ENCODE results near the gene ALLC.
"Not testable (repeated sequence)": the region's sequence is repeated elsewhere in the genome, so short reads cannot be mapped to it uniquely, and the experiment has no call there.

Gene ALLC

DNA sequence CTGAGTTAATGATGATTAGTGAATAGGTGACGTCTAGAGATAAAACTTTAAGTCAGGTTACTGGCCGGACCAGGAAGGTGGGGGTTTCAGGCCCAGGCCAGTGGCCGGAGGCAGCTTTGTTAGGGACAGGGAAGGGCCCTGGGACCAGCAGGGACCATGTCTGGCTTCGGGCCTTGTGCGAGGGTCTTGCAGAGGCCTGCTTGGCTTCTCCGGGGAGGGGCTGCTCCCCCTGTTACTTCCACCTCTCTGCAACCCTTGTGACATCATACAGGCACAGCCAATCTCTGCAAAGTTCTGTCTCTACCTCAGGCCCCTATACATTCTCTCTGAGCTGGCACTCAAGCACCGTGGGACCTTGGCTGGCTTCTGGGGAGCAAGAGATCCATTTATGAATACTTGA lies at the start of gene ALLC:
TSS of gene ALLC (plus strand) at position 320 of the 400 bp plus-strand sequence. CDS start 12,958 bp downstream, outside the sequence.
- Histone ChIP-seq H3K9ac (ENCODE audit: low read depth, low read length) (no peak within 1 kb of the TSS), H3K27ac (ENCODE audit: low read depth, low read length) (no peak within 1 kb of the TSS), H3K9me3 (ENCODE audit: control insufficient read depth, insufficient read depth, low read length) (no peaks in the 10 kb centered on the region), H3K4me3 (ENCODE audit: low read depth, low read length) (no peak within 1 kb of the TSS), H3K27me3 (ENCODE audit: control insufficient read depth, insufficient read depth, low read length) (no peaks in the 10 kb centered on the region), H3K36me3 (ENCODE audit: control insufficient read depth, insufficient read depth, low read length) (no peaks in the 10 kb centered on the region), H3K4me1 (ENCODE audit: control insufficient read depth, insufficient read depth, low read length) (peaks cover 17% of the 10 kb centered on the region)

DNA sequence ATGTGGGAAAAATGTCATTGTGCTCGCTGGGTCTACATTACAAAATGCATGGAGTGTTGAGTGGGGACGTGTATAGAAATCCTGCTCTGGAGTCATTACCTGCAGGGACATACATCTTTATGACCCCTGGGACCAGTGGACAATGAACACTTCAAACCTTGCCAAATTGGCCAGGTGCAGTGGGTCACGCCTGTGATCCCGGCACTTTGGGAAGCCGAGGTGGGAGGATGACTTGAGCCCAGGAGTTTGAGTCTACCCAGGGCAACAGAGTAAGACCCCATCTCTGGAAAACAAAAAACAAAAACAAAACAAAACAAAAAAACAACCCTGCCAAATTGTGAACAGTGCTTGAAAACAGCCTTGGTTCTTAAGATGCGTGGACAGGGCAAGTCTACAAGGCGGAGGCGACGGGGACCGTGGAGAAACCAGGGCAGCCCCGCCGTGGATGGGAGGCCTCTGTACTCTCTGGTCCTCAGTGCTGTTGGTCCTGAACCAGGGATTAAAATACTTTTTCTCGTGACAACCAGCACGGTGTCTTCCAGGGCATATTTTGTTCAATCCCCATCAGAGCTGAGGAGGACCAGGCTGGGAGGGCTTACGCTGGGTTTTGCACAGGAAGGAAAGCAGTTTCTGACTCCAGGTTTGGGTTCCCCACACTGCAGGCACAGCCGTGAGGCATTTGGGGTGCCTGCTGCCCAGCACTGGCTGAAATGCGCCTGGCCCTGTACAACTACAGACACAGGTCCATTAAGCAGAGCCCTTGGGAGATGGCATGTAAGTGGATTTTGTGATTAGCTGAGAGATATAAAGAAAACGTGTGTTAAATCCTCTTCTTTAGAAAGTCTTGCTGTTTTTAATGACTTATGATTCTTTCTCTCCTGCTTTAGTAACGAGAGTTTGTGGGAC lies 49.4 kb upstream of the ALLC start:
- Histone ChIP-seq H3K27ac (ENCODE audit: low read depth, low read length) (no peak overlapping the region), H3K27me3 (ENCODE audit: control insufficient read depth, insufficient read depth, low read length) (no peaks in the 10 kb centered on the region), H3K36me3 (ENCODE audit: control insufficient read depth, insufficient read depth, low read length) (no peaks in the 10 kb centered on the region), H3K9me3 (ENCODE audit: control insufficient read depth, insufficient read depth, low read length) (no peaks in the 10 kb centered on the region; the same call in 1 of the 2 replicates), H3K4me1 (ENCODE audit: control insufficient read depth, insufficient read depth, low read length) (no peaks in the 10 kb centered on the region), H3K4me3 (ENCODE audit: low read depth, low read length) (no peak overlapping the region), H3K9ac (ENCODE audit: low read depth, low read length) (no peak overlapping the region)

DNA sequence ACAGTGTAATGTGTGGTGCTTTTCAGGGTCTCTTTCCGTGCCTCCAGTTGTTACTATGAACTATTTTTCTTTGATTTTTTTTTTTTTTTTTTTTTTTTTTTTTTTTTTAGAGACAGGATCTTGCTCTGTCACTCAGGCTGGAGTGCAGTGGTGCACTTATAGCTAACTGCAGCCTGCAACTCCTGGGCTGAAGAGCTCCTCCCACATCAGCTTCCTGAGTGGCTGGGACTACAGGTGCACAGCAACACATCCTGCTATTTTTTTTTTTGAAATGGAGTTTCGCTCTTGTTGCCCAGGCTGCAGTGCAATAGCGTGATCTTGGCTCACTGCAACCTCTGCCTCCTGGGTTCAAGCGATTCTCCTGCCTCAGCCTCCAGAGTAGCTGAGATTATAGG lies 48.7 kb upstream of the ALLC start:
- H3K9ac ChIP-seq (ENCODE audit: low read depth, low read length); H3K4me3 ChIP-seq (ENCODE audit: low read depth, low read length); H3K4me1 ChIP-seq (ENCODE audit: control insufficient read depth, insufficient read depth, low read length): not testable (repeated sequence)

DNA sequence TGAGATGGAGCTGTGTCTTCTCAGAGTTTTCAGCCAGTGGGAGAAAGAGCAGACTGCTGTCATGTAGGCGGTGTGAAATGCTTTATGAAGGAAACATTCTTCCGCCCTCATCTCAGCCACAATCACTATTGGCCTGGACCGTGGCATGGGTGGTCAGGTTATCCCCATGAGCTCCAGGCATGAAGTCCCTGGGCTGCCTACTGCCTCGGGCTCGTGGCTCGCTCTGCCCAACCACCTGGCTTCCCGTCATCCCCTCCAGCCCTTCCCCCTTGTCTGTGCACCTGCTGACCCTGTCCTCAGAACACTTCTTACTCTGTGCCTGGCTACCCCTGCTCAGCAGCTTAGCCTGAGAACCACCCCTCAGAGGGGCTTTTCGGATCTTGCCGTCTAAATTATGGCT lies 47.6 kb upstream of the ALLC start:
- no peak overlapping the region for H3K9ac ChIP-seq (ENCODE audit: low read depth, low read length)
- no peaks in the 10 kb centered on the region for H3K27me3 ChIP-seq (ENCODE audit: control insufficient read depth, insufficient read depth, low read length)
- H3K4me1 ChIP-seq (ENCODE audit: control insufficient read depth, insufficient read depth, low read length), result no peaks in the 10 kb centered on the region
- H3K9me3 ChIP-seq (ENCODE audit: control insufficient read depth, insufficient read depth, low read length), result no peaks in the 10 kb centered on the region; the same call in 1 of the 2 replicates
- H3K4me3 ChIP-seq (ENCODE audit: low read depth, low read length), result no peak overlapping the region
- H3K36me3 ChIP-seq (ENCODE audit: control insufficient read depth, insufficient read depth, low read length), result no peaks in the 10 kb centered on the region
- H3K27ac ChIP-seq (ENCODE audit: low read depth, low read length), result no peak overlapping the region

More for the DNA sequence above, 48.7 kb upstream of the ALLC start:
- H3K36me3 ChIP-seq (ENCODE audit: control insufficient read depth, insufficient read depth, low read length); H3K9me3 ChIP-seq (ENCODE audit: control insufficient read depth, insufficient read depth, low read length); H3K27me3 ChIP-seq (ENCODE audit: control insufficient read depth, insufficient read depth, low read length); H3K27ac ChIP-seq (ENCODE audit: low read depth, low read length): not testable (repeated sequence)

DNA sequence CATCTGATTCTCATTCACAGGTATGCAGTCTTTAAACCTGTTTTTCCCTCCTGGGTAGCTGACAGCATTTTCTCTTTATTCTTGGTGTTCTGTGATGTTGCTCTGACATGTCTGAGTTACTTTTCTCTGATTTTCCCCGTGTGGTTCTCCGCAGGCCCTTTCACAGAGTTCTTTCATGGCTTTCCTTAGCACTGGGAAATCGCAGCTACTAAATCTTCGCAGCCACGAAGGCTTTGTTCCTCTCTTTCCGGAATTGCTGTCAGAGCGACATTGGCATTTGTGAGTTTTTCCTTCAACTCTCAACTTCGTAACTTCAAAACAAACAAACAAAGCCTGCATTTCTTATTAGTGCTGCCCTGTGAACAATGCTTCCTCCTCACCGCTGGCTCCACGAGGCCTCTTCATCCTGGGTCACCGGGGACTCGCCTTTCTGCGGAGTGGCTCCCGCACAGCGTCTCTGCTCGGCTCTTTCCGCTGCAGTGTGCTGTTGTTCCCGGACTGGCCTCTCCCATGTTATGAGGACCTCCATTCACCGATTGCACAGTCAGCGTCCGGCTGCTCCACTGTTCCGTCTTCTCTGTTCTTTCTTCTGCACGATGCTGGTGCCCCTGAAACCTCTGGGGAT lies 47.0 kb upstream of the ALLC start:
- no peak overlapping the region for H3K4me3 ChIP-seq (ENCODE audit: low read depth, low read length)
- no peak overlapping the region for H3K27ac ChIP-seq (ENCODE audit: low read depth, low read length)
- H3K9ac ChIP-seq (ENCODE audit: low read depth, low read length), result no peak overlapping the region
- H3K4me1 ChIP-seq (ENCODE audit: control insufficient read depth, insufficient read depth, low read length), result no peaks in the 10 kb centered on the region
- H3K36me3 ChIP-seq (ENCODE audit: control insufficient read depth, insufficient read depth, low read length), result no peaks in the 10 kb centered on the region
- no peaks in the 10 kb centered on the region for H3K27me3 ChIP-seq (ENCODE audit: control insufficient read depth, insufficient read depth, low read length)
- no peaks in the 10 kb centered on the region; the same call in 1 of the 2 replicates for H3K9me3 ChIP-seq (ENCODE audit: control insufficient read depth, insufficient read depth, low read length)

DNA sequence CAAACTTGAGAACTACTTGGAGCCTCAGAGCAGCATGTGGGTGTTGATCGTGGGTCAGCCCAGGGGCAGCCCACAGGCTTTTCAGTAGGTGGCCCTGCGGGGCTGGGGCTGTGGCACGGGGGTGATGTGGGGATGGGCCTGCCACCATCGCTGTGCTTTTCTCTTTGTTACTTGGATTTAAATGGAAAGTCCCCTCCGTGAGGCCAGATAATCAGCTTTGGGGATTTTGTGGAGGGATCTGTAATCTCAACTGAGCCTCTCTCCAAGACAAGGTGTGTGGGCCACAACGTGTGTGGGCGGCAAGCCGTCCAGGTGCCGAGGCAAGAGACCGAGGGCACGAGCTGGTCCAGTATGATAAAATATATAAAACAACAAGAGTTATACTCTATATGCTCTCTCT lies 46.4 kb upstream of the ALLC start:
- Histone ChIP-seq H3K36me3 (ENCODE audit: control insufficient read depth, insufficient read depth, low read length) (no peaks in the 10 kb centered on the region), H3K4me3 (ENCODE audit: low read depth, low read length) (no peak overlapping the region), H3K4me1 (ENCODE audit: control insufficient read depth, insufficient read depth, low read length) (no peaks in the 10 kb centered on the region), H3K27ac (ENCODE audit: low read depth, low read length) (no peak overlapping the region), H3K27me3 (ENCODE audit: control insufficient read depth, insufficient read depth, low read length) (no peaks in the 10 kb centered on the region), H3K9ac (ENCODE audit: low read depth, low read length) (no peak overlapping the region), H3K9me3 (ENCODE audit: control insufficient read depth, insufficient read depth, low read length) (no peaks in the 10 kb centered on the region; the same call in 1 of the 2 replicates)

DNA sequence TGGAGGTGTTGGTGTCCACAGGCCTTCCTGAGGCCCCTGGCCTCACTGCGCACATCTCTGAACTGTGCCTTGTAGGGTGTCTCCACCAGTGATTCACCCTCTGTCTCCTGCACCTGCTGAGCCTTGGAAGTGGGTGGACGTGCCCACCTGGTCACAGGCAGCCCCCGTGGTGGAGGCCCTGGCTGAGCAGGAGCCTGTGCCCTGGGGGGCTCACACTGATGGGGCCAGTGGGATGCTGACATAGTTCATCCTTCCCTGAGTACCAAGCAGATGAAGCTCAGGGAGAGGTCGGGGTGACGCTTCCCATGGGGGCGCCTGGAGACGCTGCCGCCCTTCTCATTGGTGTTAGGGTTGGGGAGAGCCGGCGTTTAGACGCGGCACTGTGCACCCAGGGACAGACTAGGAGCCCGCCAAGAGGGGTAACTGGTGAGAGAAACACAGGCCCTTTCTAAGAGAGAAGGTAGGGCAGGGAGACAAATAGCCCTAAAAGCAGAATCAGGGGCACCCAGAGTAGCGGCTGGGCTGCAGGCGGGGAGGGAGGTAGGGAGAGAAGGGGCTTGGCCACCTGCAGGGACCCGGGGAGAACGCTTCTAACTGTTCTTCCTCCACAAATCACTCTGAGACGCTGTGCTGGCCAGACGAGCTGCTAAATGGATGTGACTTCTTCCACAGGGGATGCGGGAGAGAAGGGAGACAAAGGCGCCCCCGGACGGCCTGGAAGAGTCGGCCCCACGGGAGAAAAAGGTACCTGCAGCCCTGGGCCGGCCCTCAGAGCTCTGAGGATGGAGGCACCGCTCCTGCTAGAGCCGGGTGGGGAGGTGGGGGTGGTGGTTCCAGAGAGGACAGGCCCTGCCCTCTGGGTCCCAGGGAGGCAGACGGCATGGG lies 45.1 kb upstream of the ALLC start:
- Histone ChIP-seq H3K4me3 (ENCODE audit: low read depth, low read length) (no peak overlapping the region), H3K27ac (ENCODE audit: low read depth, low read length) (no peak overlapping the region), H3K9ac (ENCODE audit: low read depth, low read length) (no peak overlapping the region), H3K9me3 (ENCODE audit: control insufficient read depth, insufficient read depth, low read length) (no peaks in the 10 kb centered on the region; the same call in 1 of the 2 replicates), H3K27me3 (ENCODE audit: control insufficient read depth, insufficient read depth, low read length) (no peaks in the 10 kb centered on the region), H3K36me3 (ENCODE audit: control insufficient read depth, insufficient read depth, low read length) (no peaks in the 10 kb centered on the region), H3K4me1 (ENCODE audit: control insufficient read depth, insufficient read depth, low read length) (no peaks in the 10 kb centered on the region)

DNA sequence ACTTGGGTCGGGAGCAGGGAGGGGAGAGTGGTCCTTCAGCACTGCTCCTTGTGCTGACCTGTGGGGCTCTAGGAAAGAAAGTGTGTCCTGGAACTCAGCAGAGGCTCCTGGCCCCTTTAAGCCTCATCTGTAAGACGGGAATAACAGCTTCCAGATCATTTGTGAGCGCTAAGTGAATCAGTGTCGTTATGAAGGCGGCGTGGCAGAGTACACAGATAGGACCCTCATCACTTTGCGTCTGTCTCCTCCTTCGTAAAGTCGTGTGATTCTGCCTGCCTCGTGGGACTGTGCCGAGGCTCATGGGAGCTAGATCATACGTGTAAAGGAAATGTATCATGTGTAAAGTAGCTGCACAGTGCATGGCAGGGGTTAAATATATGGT lies 44.5 kb upstream of the ALLC start:
- Histone ChIP-seq H3K9ac (ENCODE audit: low read depth, low read length) (no peak overlapping the region), H3K4me1 (ENCODE audit: control insufficient read depth, insufficient read depth, low read length) (no peaks in the 10 kb centered on the region), H3K9me3 (ENCODE audit: control insufficient read depth, insufficient read depth, low read length) (no peaks in the 10 kb centered on the region; the same call in 1 of the 2 replicates), H3K27ac (ENCODE audit: low read depth, low read length) (no peak overlapping the region), H3K27me3 (ENCODE audit: control insufficient read depth, insufficient read depth, low read length) (no peaks in the 10 kb centered on the region), H3K36me3 (ENCODE audit: control insufficient read depth, insufficient read depth, low read length) (no peaks in the 10 kb centered on the region), H3K4me3 (ENCODE audit: low read depth, low read length) (no peak overlapping the region)

DNA sequence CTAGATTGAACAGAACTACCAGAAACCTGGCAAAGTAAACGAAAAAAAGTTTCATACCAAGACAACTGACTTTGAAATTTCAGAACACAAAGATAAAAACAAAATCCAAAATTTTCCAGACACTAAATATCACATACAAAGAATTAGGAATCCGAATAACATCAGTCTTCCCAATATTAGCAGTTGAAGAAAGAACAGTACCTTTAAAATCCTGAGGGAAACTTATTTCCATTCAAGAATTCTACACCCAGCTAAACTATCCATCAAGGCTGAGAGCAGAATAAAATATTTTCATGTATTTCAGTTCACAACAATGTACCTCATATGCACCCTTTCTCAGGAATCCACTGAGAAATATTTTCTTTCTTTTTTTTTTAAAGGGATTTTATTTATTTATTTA lies 43.3 kb upstream of the ALLC start:
- not testable (repeated sequence) for H3K27ac ChIP-seq (ENCODE audit: low read depth, low read length); H3K9me3 ChIP-seq (ENCODE audit: control insufficient read depth, insufficient read depth, low read length); H3K9ac ChIP-seq (ENCODE audit: low read depth, low read length); H3K36me3 ChIP-seq (ENCODE audit: control insufficient read depth, insufficient read depth, low read length); H3K4me1 ChIP-seq (ENCODE audit: control insufficient read depth, insufficient read depth, low read length); H3K27me3 ChIP-seq (ENCODE audit: control insufficient read depth, insufficient read depth, low read length); H3K4me3 ChIP-seq (ENCODE audit: low read depth, low read length)

DNA sequence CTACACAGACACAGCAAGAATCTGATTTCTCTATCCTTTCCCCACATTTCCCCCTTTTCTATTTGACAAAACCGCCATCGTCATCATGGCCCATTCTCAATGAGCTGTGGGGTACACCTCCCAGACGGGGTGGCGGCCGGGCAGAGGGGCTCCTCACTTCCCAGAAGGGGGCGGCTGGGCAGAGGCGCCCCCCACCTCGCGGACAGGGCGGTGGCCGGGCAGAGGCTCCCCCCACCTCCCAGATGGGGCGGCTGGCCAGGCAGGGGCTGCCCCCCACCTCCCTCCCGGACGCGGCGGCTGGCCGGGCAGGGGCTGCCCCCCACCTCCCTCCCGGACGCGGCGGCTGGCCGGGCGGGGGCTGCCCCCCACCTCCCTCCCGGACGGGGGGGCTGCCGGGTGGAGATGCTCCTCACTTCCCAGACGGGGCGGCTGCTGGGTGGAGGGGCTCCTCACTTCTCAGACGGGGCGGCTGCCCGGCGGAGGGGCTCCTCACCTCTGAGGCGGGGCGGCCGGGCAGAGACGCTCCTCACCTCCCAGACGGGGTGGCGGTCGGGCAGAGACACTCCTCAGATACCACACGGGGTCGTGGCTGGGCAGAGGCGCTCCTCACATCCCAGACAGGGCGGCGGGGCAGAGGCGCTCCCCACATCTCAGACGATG lies 42.3 kb upstream of the ALLC start:
- H3K4me3 ChIP-seq (ENCODE audit: low read depth, low read length); H3K4me1 ChIP-seq (ENCODE audit: control insufficient read depth, insufficient read depth, low read length); H3K9ac ChIP-seq (ENCODE audit: low read depth, low read length): not testable (repeated sequence)

More for the DNA sequence above, 42.3 kb upstream of the ALLC start:
- not testable (repeated sequence) for H3K36me3 ChIP-seq (ENCODE audit: control insufficient read depth, insufficient read depth, low read length); H3K27ac ChIP-seq (ENCODE audit: low read depth, low read length); H3K9me3 ChIP-seq (ENCODE audit: control insufficient read depth, insufficient read depth, low read length); H3K27me3 ChIP-seq (ENCODE audit: control insufficient read depth, insufficient read depth, low read length)
